OCI-LY3 (cell line): ENCODE results near the gene TERF2IP.

Source experiments
- CTCF ChIP-seq: fragments of 200-600, 300-600 bp; sonication (generic); IDR thresholded peaks from 2 replicates; pipeline ENCODE4 v1.5.1; 2014; ENCODE audit warnings: antibody characterized with exemption, low read length, low read depth
- EZH2phosphoT487 ChIP-seq: fragments of 200-600 bp; shearing (Covaris generic); IDR thresholded peaks from 2 replicates; pipeline ENCODE4 v1.6.1; 2018; ENCODE audit warnings: antibody characterized with exemption, mixed run types, low read depth

GRCh38 chr16:75626806-75627205 lies 20.8 kb upstream of the TERF2IP start:
- TF ChIP-seq CTCF (no peak), EZH2phosphoT487 (no peak)
